ENCODE measurements around the gene PTPRN2.

DNA sequence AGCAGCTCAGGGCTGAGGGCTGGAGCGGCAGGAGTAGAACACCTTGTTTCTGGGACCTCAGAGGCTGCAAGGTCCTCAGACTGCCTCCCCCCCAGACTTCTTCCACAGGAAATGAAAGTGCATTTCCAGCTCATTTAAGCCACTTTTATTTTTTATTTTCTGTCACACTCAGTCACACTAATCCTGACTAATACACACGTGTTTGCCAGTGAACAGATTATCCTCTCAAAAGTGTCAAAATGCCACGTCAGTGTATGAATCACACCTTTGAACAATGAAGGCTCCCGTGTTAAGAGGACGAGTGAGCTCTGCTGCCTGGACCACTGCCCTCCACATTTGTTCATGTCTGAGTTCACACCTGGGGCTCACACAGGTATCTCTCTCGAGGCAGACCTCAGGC lies 762.3 kb downstream of the PTPRN2 start:
- TF ChIP-seq GATA3 (IDR thresholded peaks at IDR 0.05; ENCODE audit: low read depth, low read length) (no peak), GATA2 (IDR thresholded peaks at IDR 0.05; ENCODE audit: low read depth, low read length) (no peak)

All from SH-SY5Y (cell line).